HCT116 (cell line): ENCODE results near the gene CWC22. TPM values are rescaled to one million over a fixed set of nuclear protein-coding genes. Genes with fewer than 3 reads are reported as not detected.

ENCODE experiments used
- ATAC-seq: fragments of 200-7000 bp; cut with Tn5 transposase; 2 replicates; pipeline ENCODE4 v1.9.1; 2020; ENCODE audit warnings: mild to moderate bottlenecking, moderate library complexity
- BruUV-seq: library from RNA; stranded (reverse); fragments of 400-500 nt; replicated peaks from 2 replicates; lab custom pipeline; 2021; lab: Mats Ljungman, UMichigan
- CTCF ChIA-PET: fragments of 300-600 bp; sonication (Branson Sonifier 250); formaldehyde crosslinking; loops from one replicate; lab custom pipeline; 2021; ENCODE audit warnings: antibody characterized with exemption; lab: Charles Lee
- POLR2A ChIA-PET: fragments of 300-600, 350-600 bp; sonication (Branson Sonifier 250); formaldehyde crosslinking; loops from one replicate; lab custom pipeline; 2021; ENCODE audit warnings: antibody characterized with exemption; lab: Charles Lee
- RAD21 ChIA-PET, 2 experiments: fragments of 300-600 bp; sonication (Branson Sonifier 250); formaldehyde crosslinking; loops; one replicate each; lab custom pipeline; 2023; ENCODE audit warnings: low total read pairs in 2 of 2; ENCODE audit not compliant: uncharacterized antibody in 2 of 2, unreplicated experiment in 2 of 2, low non-redundant PET in 1 of 2; lab: Charles Lee
- DNase-seq: peaks from one replicate; pipeline ENCODE4 v3.0.0-alpha.2; 2010; ENCODE audit warnings: low read depth, low spot score
- H2AFZ ChIP-seq: fragments of 200-600 bp; shearing (Covaris generic), sonication (generic); 2 replicates; pipeline ENCODE4 v1.6.1; 2017; ENCODE audit warnings: low read depth, mixed run types, mixed read lengths, antibody characterized with exemption, low read length; ENCODE audit not compliant: poor library complexity, severe bottlenecking
- H3K27ac ChIP-seq: 2 replicates; pipeline ENCODE4 v1.5.1; 2012; ENCODE audit warnings: low read depth, low read length
- H3K27me3 ChIP-seq: fragments of 200-600 bp; sonication (generic); 2 replicates; pipeline ENCODE4 v1.6.1; 2016; ENCODE audit warnings: mixed run types, low read length, mixed read lengths; ENCODE audit not compliant: insufficient read depth
- H3K36me3 ChIP-seq, 2 experiments: fragments of 200-500 bp in 1 of 2; fragments of 200-600 bp in 1 of 2; sonication (Bioruptor generic) in 1 of 2; sonication (generic) in 1 of 2; 2 replicates each; pipeline versions ENCODE4 v1.5.1 to v1.6.1; 2014 to 2016; ENCODE audit warnings: low read length in 2 of 2, inconsistent platforms in 1 of 2, mixed read lengths in 1 of 2, mixed run types in 1 of 2; ENCODE audit not compliant: insufficient read depth in 2 of 2, control insufficient read depth in 1 of 2
- H3K4me1 ChIP-seq, 2 experiments: fragments of 200-600 bp in 1 of 2; sonication (generic) in 1 of 2; 2 replicates each; pipeline versions ENCODE4 v1.5.1 to v1.6.1; 2012 to 2017; ENCODE audit warnings: low read length in 2 of 2, inconsistent platforms in 1 of 2, mild to moderate bottlenecking in 1 of 2, mixed read lengths in 1 of 2, mixed run types in 1 of 2, moderate library complexity in 1 of 2; ENCODE audit not compliant: insufficient read depth in 2 of 2, control insufficient read depth in 1 of 2
- H3K4me2 ChIP-seq: fragments of 200-600 bp; sonication (generic); 2 replicates; pipeline ENCODE4 v1.6.1; 2017; ENCODE audit warnings: mixed run types, low read length, mixed read lengths
- H3K4me3 ChIP-seq, 2 experiments: fragments of 200-600 bp in 1 of 2; sonication (generic) in 1 of 2; replicated peaks in 1 of 2; 2 replicates each; pipeline ENCODE4 v1.5.1; 2011 to 2016; ENCODE audit warnings: low read length in 2 of 2, control low read depth in 1 of 2, low read depth in 1 of 2, mild to moderate bottlenecking in 1 of 2, mixed read lengths in 1 of 2, mixed run types in 1 of 2
- H3K79me2 ChIP-seq: fragments of 200-600 bp; sonication (generic); 2 replicates; pipeline ENCODE4 v1.6.1; 2017; ENCODE audit warnings: mild to moderate bottlenecking, mixed run types, low read length, moderate library complexity, mixed read lengths; ENCODE audit not compliant: insufficient read depth
- H3K9ac ChIP-seq: fragments of 200-600 bp; sonication (generic); 2 replicates; pipeline ENCODE4 v1.6.1; 2016; ENCODE audit warnings: low read length, mixed read lengths
- H3K9me2 ChIP-seq: fragments of 200-600 bp; sonication (generic), shearing (Covaris generic); 2 replicates; pipeline ENCODE4 v1.6.1; 2017; ENCODE audit warnings: mixed run types, mild to moderate bottlenecking, moderate library complexity; ENCODE audit not compliant: insufficient read depth
- H3K9me3 ChIP-seq, 2 experiments: fragments of 200-500 bp in 1 of 2; fragments of 200-600 bp in 1 of 2; sonication (Bioruptor generic) in 1 of 2; sonication (generic) in 1 of 2; 2 replicates each; pipeline ENCODE4 v1.6.1; 2014 to 2017; ENCODE audit warnings: low read length in 2 of 2, mixed read lengths in 2 of 2, inconsistent platforms in 1 of 2, low read depth in 1 of 2, mild to moderate bottlenecking in 1 of 2, mixed run types in 1 of 2, moderate library complexity in 1 of 2; ENCODE audit not compliant: control insufficient read depth in 1 of 2, insufficient read depth in 1 of 2
- H4K20me1 ChIP-seq: fragments of 200-600 bp; sonication (generic), shearing (Covaris generic); 2 replicates; pipeline ENCODE4 v1.6.1; 2017; ENCODE audit warnings: mixed run types, mild to moderate bottlenecking, moderate library complexity; ENCODE audit not compliant: insufficient read depth
- ATF3 ChIP-seq: IDR thresholded peaks from 2 replicates; pipeline ENCODE4 v1.6.1; 2012
- CEBPB ChIP-seq: IDR thresholded peaks from 2 replicates; pipeline ENCODE4 v1.6.1; 2012; ENCODE audit warnings: low read depth
- CTCF ChIP-seq, 3 experiments: fragments of 200-600 bp in 1 of 3; sonication (generic) in 1 of 3; IDR thresholded peaks in 2 of 3; conservative IDR thresholded peaks in 1 of 3; 2 replicates each; pipeline ENCODE4 v1.5.1; 2012 to 2017; ENCODE audit warnings: low read depth in 2 of 3, low read length in 2 of 3, antibody characterized with exemption in 1 of 3, borderline replicate concordance in 1 of 3, control low read depth in 1 of 3, mild to moderate bottlenecking in 1 of 3, mixed read lengths in 1 of 3, mixed run types in 1 of 3, moderate library complexity in 1 of 3; ENCODE audit not compliant: insufficient read depth in 1 of 3
- ELF1 ChIP-seq: IDR thresholded peaks from 2 replicates; pipeline ENCODE4 v1.6.1; 2012; ENCODE audit warnings: low read depth, borderline replicate concordance
- EZH2phosphoT487 ChIP-seq: fragments of 200-600 bp; IDR thresholded peaks from 2 replicates; pipeline ENCODE4 v1.6.1; 2018; ENCODE audit warnings: antibody characterized with exemption, borderline replicate concordance
- RAD21 ChIP-seq: IDR thresholded peaks from 2 replicates; pipeline ENCODE4 v1.6.1; 2012; ENCODE audit warnings: low read depth, mild to moderate bottlenecking
- SRF ChIP-seq: IDR thresholded peaks from 2 replicates; pipeline ENCODE4 v1.6.1; 2012; ENCODE audit warnings: low read depth
- TCF7L2 ChIP-seq: IDR thresholded peaks from 2 replicates; pipeline ENCODE4 v1.7.0; 2011; ENCODE audit warnings: borderline replicate concordance, inconsistent platforms; ENCODE audit not compliant: insufficient read depth, insufficient read length; ENCODE audit errors: extremely low read depth
- intact Hi-C: fragments of 100-400 bp; cut with micrococcal nuclease; formaldehyde crosslinking; loops from 2 replicates; pipeline ENCODE4 v1.10.0; 2022
- total RNA-seq: library from RNA; stranded (reverse); gene quantifications from one replicate; pipeline ENCODE4 v1.2.1, GENCODE V29; 2021; ENCODE audit not compliant: unreplicated experiment
- TF ChIP-seq, protein P1 (sequence below): IDR thresholded peaks from 2 replicates; pipeline ENCODE4 v1.6.1; 2012; ENCODE audit warnings: low read depth
- TF ChIP-seq, protein P2 (sequence below): IDR thresholded peaks from 2 replicates; pipeline ENCODE4 v1.6.1; 2011; ENCODE audit warnings: mild to moderate bottlenecking, low read length, moderate library complexity; ENCODE audit not compliant: insufficient replicate concordance; ENCODE audit errors: extremely low read depth

The CWC22 gene
- total RNA-seq, 1 experiment from 2014 or later: 24.7 TPM

DNA sequence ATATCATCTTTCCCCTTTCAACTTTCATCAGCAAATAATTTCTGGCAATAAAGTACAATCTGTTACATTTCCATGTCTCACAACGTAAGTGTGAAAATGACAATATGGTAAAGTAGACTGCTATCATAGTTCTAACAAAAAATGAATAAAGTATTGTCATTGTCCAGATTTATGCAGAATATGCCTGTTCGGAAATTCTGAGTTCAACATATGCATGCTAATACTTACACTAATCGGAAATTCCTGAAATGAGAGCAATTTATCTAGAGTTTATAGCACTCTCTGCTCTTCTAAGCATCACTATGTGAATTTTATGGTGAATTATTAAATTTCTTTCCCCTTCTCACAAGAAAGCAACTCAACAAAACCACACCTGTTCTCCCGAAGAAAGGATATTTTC lies 8.1 kb downstream of the CWC22 start:
- Histone ChIP-seq H3K4me3 (no peak overlapping the region), H3K4me1 (peaks cover 0 to 15% of the 10 kb centered on the region in 2 experiments; a peak in 2 of 4 replicates), H3K79me2 (peaks cover 99% of the 10 kb centered on the region), H3K36me3 (no peaks in the 10 kb centered on the region), H3K9ac (no peak overlapping the region), H4K20me1 (peaks cover 4% of the 10 kb centered on the region; the same call in 1 of the 2 replicates), H3K27ac (no peak overlapping the region), H2AFZ (no peak overlapping the region), H3K9me3 (no peaks in the 10 kb centered on the region), H3K9me2 (no peaks in the 10 kb centered on the region), H3K4me2 (no peak overlapping the region), H3K27me3 (no peaks in the 10 kb centered on the region)
- POLR2A ChIA-PET: no interaction called here
- intact Hi-C loops: no loop called here
- TF ChIP-seq RAD21: no peak
- no peak for TF ChIP-seq TCF7L2
- no peak for TF ChIP-seq CTCF (IDR thresholded peaks at IDR 0.05 in 2 of 3, conservative IDR thresholded peaks at IDR 0.05 in 1 of 3; ENCODE audit: borderline replicate concordance in 1 of 3, insufficient read depth in 1 of 3, low read depth in 2 of 3, low read length in 2 of 3)
- TF ChIP-seq CEBPB: no peak
- no peak for TF ChIP-seq EZH2phosphoT487
- no peak for TF ChIP-seq ELF1
- CTCF ChIA-PET: no interaction called here
- DNase-seq (no peak), ATAC-seq (no peak)
- BruUV-seq: no TSS peak
- RAD21 ChIA-PET: no interaction called here

GRCh38 chr2:179995741-179996515 lies 11.2 kb downstream of the CWC22 start:
- H3K9me2 ChIP-seq: no peaks in the 10 kb centered on the region
- H2AFZ ChIP-seq: no peak overlapping the region
- no peak overlapping the region for H3K27ac ChIP-seq
- ATAC-seq: no peak
- H3K9ac ChIP-seq: no peak overlapping the region
- RAD21 ChIA-PET: no interaction called here
- DNase-seq: no peak
- CTCF ChIA-PET: no interaction called here
- intact Hi-C loops: no loop called here
- H3K4me3 ChIP-seq: no peak overlapping the region
- H3K4me2 ChIP-seq: no peak overlapping the region
- no TSS peak for BruUV-seq
- H3K4me1 ChIP-seq: peaks cover 0 to 5% of the 10 kb centered on the region in 2 experiments; a peak in 2 of 4 replicates
- H4K20me1 ChIP-seq: peaks cover 4% of the 10 kb centered on the region; the same call in 1 of the 2 replicates
- POLR2A ChIA-PET: no interaction called here
- peaks cover 95% of the 10 kb centered on the region for H3K79me2 ChIP-seq
- H3K9me3 ChIP-seq: no peaks in the 10 kb centered on the region
- peaks cover 0 to 8% of the 10 kb centered on the region in 2 experiments; a peak in 1 of 4 replicates for H3K36me3 ChIP-seq
- H3K27me3 ChIP-seq: no peaks in the 10 kb centered on the region
- TF ChIP-seq, protein P1, sequence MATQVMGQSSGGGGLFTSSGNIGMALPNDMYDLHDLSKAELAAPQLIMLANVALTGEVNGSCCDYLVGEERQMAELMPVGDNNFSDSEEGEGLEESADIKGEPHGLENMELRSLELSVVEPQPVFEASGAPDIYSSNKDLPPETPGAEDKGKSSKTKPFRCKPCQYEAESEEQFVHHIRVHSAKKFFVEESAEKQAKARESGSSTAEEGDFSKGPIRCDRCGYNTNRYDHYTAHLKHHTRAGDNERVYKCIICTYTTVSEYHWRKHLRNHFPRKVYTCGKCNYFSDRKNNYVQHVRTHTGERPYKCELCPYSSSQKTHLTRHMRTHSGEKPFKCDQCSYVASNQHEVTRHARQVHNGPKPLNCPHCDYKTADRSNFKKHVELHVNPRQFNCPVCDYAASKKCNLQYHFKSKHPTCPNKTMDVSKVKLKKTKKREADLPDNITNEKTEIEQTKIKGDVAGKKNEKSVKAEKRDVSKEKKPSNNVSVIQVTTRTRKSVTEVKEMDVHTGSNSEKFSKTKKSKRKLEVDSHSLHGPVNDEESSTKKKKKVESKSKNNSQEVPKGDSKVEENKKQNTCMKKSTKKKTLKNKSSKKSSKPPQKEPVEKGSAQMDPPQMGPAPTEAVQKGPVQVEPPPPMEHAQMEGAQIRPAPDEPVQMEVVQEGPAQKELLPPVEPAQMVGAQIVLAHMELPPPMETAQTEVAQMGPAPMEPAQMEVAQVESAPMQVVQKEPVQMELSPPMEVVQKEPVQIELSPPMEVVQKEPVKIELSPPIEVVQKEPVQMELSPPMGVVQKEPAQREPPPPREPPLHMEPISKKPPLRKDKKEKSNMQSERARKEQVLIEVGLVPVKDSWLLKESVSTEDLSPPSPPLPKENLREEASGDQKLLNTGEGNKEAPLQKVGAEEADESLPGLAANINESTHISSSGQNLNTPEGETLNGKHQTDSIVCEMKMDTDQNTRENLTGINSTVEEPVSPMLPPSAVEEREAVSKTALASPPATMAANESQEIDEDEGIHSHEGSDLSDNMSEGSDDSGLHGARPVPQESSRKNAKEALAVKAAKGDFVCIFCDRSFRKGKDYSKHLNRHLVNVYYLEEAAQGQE: no peak
- TF ChIP-seq ATF3 (no peak), SRF (no peak), TCF7L2 (no peak)
- TF ChIP-seq, protein P2, sequence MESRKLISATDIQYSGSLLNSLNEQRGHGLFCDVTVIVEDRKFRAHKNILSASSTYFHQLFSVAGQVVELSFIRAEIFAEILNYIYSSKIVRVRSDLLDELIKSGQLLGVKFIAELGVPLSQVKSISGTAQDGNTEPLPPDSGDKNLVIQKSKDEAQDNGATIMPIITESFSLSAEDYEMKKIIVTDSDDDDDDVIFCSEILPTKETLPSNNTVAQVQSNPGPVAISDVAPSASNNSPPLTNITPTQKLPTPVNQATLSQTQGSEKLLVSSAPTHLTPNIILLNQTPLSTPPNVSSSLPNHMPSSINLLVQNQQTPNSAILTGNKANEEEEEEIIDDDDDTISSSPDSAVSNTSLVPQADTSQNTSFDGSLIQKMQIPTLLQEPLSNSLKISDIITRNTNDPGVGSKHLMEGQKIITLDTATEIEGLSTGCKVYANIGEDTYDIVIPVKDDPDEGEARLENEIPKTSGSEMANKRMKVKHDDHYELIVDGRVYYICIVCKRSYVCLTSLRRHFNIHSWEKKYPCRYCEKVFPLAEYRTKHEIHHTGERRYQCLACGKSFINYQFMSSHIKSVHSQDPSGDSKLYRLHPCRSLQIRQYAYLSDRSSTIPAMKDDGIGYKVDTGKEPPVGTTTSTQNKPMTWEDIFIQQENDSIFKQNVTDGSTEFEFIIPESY: no peak
